Body of pancreas (tissue), 4 donors: ENCODE data around the gene EIF3K.

Source experiments
- POLR2A ChIP-seq, 3 donors: fragments of 450-650 bp; IDR thresholded peaks; one replicate each; pipeline ENCODE4 v1.6.1; 2016; ENCODE audit warnings: antibody characterized with exemption in 3 of 3, mild to moderate bottlenecking in 2 of 3
- TF ChIP-seq, protein P1 (sequence below), 7 experiments: fragments of 450-650 bp in 4 of 7; fragments of 200-600 bp in 3 of 7; sonication (generic) in 3 of 7; IDR thresholded peaks; one replicate each; pipeline ENCODE4 v1.5.1; 2016 to 2019; ENCODE audit warnings: antibody characterized with exemption in 7 of 7

DNA sequence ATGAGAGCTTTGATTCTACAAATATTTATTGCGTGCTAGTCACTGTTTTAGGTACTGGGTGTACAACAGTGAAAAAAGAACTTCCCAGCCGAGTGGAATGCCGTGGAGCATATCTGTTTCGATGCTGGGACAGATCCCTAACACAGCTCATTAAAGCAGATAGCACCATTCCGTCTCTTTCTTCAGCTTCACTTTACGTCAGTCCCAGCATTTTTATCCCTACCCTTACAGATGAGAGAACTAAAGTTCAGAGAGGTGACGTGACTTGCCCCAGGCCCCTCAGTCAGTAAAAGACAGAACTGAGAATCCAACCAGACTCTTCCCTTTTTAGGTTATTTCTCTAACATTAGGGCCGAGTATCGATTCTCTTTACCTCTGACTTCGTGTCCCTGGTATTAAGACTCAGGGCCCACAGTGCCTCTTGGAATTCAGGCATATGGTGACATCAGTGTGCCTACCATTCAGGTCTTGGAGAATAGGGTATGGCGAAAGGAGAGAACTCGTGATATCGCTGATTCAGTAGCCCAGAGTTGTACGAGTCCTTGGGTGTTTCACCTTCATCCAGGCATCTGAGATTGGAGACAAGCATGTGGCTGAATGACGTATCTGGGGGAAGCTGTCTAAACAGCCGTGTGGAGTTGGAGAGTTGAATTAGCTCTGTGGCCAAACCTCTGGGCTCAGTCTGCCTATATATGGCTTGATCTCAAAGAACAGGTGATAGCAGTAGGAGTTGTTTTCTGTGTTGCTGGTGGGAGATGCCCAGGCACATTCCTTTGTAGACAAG lies 55.6 kb downstream of the EIF3K start:
- TF ChIP-seq, protein P1, sequence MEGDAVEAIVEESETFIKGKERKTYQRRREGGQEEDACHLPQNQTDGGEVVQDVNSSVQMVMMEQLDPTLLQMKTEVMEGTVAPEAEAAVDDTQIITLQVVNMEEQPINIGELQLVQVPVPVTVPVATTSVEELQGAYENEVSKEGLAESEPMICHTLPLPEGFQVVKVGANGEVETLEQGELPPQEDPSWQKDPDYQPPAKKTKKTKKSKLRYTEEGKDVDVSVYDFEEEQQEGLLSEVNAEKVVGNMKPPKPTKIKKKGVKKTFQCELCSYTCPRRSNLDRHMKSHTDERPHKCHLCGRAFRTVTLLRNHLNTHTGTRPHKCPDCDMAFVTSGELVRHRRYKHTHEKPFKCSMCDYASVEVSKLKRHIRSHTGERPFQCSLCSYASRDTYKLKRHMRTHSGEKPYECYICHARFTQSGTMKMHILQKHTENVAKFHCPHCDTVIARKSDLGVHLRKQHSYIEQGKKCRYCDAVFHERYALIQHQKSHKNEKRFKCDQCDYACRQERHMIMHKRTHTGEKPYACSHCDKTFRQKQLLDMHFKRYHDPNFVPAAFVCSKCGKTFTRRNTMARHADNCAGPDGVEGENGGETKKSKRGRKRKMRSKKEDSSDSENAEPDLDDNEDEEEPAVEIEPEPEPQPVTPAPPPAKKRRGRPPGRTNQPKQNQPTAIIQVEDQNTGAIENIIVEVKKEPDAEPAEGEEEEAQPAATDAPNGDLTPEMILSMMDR (IDR thresholded peaks at IDR 0.05), result no peak
- TF ChIP-seq POLR2A (IDR thresholded peaks at IDR 0.05), result no peak
